NOMO-1 treated with dmso at 0.1 percent for 144 hours (cell line): Measurements from ENCODE around the gene MDGA2.
"Not testable (repeated sequence)": the region's sequence is repeated elsewhere in the genome, so short reads cannot be mapped to it uniquely, and the experiment has no call there.

Experiments
- DNase-seq: peaks from one replicate; lab custom pipeline; 2025; ENCODE audit not compliant: unreplicated experiment; lab: John Stamatoyannopoulos, UW

MDGA2 gene

GRCh38 chr14:47345016-47345415, 330.4 kb downstream of the MDGA2 start:
- no peak for DNase-seq

- no peak for DNase-seq
Measured at GRCh38 chr14:47332939-47333338, 342.5 kb downstream of the MDGA2 start.

- no peak for DNase-seq
Measured at GRCh38 chr14:47332106-47332505, 343.3 kb downstream of the MDGA2 start.

DNA sequence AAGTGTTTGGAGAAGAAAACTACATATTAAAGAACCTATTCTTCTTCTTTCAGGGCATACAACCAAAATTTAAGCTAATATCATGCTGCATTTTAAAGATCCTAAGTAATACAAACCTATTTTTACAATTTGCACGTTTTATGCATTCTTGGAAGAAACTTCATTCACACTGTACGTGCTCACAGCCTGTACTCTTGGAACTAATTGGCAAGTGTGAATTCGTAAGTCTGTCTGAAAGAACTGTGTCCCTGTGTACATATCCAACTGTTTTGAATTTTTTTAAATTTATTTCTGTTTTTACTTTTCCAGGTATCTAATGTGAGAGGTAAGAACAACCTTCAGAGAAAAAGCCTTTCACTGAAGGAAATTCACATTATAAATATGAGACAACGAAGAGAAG, 347.0 kb downstream of the MDGA2 start:
- DNase-seq, result no peak

DNA sequence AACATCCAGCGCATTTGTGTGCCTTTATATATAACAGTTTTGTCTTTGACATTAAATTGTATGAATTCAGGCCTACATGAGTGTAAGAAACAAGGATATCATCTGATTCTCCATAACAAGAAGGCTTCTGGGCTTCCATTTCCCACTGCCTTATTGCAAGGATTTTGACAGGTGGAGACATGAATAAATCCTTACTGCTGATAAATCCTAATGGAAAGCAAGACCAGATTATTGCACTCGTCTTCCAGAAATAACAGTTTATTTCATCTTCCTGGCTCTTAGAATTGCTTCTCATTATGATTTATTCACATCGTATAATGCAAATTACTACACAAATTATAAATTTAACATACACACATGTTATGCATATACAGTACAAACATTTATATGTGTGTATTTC, 348.1 kb downstream of the MDGA2 start:
- no peak for DNase-seq

DNA sequence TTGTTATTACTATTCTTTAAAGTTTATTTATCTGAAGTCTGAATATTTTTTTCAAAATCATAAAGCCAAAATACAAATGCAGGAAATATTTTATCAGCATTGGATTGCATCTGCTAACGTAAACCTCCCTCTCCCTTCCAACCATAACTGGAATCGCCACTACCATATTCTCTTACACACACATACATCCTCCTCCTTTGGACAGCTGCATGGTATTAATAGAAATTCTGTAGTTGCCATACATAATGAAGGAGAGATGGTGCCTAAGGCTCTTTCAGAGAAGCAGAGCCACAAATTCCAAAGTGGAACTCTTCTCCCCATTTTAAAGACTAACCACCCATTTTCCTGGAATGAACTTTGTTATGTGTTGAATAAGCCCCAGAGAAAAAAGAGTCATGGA, 352.7 kb downstream of the MDGA2 start:
- DNase-seq, result no peak

DNA sequence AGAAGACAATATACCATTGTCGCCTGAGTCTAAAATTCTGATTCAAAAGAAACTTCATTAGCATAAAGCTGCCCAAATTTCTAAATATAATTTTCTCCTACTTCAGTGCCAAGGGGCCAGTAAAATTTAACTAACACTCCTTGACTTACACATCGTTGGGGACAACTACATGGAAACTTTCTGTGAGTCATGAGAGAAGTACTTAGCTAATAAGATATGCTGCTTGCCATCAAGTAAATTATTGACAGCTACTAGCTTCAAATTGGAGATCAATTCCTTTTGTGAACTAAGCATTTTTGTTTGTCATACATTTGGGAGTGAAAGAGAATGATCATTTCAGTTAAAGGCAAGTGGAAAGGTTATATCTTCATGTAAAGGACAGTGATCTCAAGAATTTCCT, 373.3 kb downstream of the MDGA2 start:
- DNase-seq, result no peak

GRCh38 chr14:47300796-47301195, 374.6 kb downstream of the MDGA2 start:
- DNase-seq, result no peak

- no peak for DNase-seq
Measured at GRCh38 chr14:47297374-47297773, 378.0 kb downstream of the MDGA2 start.

- DNase-seq, result no peak
Measured at GRCh38 chr14:47284283-47284682, 391.1 kb downstream of the MDGA2 start.

DNA sequence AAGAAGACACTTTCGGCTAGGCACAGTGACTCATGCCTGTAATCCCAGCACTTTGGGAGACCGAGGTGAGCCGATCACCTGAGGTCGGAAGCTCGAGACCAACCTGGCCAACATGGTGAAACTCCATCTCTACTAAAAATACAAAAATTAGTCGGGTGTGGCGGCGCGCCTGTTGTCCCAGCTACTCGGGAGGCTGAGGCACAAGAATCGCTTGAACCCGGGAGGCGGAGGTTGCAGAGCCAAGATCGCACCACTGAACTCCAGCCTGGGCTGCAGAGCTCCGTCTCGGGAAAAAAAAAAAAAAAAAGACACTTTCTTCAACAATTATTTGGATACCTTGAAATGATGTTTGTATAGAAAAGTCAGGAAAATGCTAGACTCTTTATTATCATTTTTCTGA, 393.6 kb downstream of the MDGA2 start:
- not testable (repeated sequence) for DNase-seq

GRCh38 chr14:47278233-47278842, 397.1 kb downstream of the MDGA2 start:
- peak; percentile 5 for DNase-seq

DNA sequence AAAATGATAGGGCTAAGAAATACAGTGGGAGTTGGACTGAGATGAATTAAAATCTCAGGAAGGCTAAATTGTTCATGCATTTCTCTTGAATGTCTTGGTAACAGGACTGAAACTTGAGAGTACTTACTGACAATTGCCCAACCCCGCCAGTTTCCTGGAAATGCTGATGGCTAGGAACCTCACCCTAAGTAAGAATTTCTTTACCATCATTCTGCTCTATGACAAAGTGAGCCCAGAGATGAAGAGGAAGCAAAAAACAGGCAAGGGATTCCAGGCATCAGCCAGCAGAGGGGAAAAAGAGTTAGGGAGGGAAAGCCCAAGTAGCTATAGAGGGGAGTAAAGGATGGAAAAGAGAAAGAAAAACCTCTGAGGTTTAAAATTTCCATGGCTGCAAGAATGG, 397.7 kb downstream of the MDGA2 start:
- DNase-seq, result no peak

DNA sequence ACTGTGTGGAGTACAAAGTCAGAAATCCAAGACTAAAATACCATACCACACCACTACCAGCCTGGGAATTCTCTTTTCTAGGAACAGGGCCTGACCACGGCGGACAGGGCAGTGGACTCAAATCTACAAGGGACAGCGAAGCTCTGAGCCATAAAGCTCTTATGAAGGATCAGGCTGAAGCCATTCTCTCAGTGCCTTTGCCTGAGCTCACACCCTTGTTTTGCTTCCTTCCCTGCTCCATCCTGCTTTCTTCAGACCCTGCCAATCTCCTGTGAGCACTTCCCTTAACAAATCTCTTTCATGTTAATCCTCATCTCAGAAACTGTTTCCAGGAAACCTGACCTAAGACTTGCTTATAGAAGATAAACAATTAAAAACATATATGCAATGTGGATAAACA, 398.5 kb downstream of the MDGA2 start:
- no peak for DNase-seq

- no peak for DNase-seq
Measured at GRCh38 chr14:47273939-47274338, 401.5 kb downstream of the MDGA2 start.

- no peak for DNase-seq
Measured at GRCh38 chr14:47270715-47271114, 404.7 kb downstream of the MDGA2 start.

GRCh38 chr14:47269756-47270492, 405.5 kb downstream of the MDGA2 start:
- no peak for DNase-seq

DNA sequence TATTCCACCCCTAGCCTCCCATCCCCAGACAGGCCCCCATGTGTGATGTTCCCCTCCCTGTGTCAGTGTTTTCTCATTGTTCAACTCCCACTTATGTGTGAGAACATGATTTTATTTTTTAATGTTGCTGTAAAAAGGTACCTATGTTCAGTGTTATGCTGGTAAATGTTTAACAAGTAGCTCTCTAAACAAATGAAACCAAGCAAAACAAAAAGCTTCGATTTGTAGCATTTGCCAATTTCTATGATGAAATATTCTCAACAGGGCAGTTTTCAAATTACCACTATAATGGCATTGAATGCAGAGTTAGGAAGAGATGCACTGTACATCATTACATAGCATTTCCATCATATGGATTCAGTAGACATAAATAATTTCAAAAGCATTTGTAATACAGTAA, 410.6 kb downstream of the MDGA2 start:
- DNase-seq, result no peak

DNA sequence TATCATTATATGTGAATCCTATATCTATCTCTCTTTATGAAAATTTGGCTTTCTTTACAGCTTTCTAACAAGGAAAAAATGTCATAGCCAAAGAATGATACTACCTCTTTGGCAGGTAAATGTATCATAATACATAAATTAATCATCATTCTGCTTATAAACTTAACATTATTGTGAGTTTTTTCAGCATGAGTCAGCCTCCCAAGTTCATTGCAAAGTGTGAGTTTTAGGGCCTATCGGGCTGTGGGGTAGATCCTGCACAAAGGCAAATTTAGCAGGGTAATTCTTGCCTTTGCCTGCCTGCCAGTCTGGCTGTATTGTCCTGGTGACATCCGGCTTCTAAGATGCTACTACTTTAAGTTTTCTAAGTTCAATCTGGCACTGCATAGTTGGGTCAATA, 412.6 kb downstream of the MDGA2 start:
- no peak for DNase-seq

DNA sequence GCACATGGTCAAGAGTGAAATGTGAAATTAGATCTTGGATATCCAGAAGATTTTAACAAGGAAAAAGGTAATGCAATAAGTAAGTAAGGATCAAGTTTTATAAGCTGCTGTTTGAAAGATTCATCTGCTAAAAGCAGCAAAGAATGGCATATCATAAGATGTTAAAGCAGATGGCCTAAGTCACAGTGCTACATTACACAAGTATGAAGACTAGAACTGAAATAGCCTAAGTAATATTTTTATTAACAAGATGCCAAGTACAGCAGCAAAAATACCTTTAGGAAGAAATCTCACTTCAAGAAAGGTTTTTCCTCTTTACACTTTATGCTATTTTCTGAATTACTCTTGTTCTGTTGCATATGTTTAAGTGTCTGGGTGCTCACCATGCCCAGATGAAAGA, 414.1 kb downstream of the MDGA2 start:
- DNase-seq, result no peak

- no peak for DNase-seq
Measured at GRCh38 chr14:47259796-47260195, 415.6 kb downstream of the MDGA2 start.

DNA sequence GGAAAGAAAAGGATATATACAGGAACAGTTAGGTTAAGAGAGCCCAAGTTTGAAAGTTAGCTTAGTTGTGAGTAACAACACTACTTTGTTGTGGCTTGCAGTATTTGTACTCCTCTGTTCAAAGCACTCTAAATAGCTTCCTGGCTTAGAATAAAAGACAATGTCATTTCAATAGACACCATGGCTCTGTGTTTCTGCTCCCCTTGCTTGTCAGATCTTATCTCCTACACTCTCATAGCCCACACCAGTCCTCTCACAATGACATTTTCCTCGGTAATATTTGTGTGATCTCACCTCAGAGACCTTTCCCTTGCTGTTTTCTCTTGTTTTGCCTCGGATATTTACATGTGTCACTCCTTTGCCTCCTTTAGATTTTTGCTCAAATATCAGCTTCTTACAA, 418.4 kb downstream of the MDGA2 start:
- no peak for DNase-seq

DNA sequence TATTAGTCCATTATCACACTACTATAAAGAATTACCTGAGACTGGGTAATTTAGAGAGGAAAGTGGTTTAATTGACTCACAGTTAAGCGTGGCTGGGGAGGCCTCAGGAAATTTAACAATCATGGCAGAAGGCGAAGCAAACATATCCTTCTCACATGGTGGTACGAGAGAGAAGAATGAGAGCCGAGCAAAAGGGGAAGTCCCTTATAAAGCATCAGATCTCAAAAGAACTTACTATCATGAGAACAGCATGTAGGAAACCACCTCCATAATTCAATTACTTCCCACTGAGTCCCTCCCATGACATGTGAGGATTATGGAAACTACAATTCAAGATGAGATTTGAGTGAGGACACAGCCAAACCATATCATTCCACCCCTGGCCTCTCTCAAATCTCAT, 422.6 kb downstream of the MDGA2 start:
- no peak for DNase-seq
